SK-N-SH (cell line): ENCODE results near the gene KCTD8. TPM values are rescaled to one million over a fixed set of nuclear protein-coding genes. Genes with fewer than 3 reads are reported as not detected.

Experiments used
- CTCF ChIA-PET: fragments of 300-600, 350-600 bp; formaldehyde crosslinking; extraction: SDS; loops from one replicate; lab custom pipeline; 2021; lab: Yijun Ruan, JAX
- POLR2A ChIA-PET: fragments of 350-600 bp; sonication (Branson Sonifier 250); formaldehyde crosslinking; extraction: SDS; loops from one replicate; lab custom pipeline; 2020; ENCODE audit warnings: antibody characterized with exemption, inconsistent platforms; lab: Yijun Ruan, JAX
- DNase-seq: peaks from one replicate; pipeline ENCODE4 v3.0.0; 2012
- H2AFZ ChIP-seq: fragments of 200-600 bp; sonication (generic); 2 replicates; pipeline ENCODE4 v1.8.1; 2016; ENCODE audit warnings: antibody characterized with exemption, mild to moderate bottlenecking, low read depth
- H3F3A ChIP-seq: fragments of 200-600 bp; sonication (generic); replicated peaks from 2 replicates; pipeline ENCODE3; 2016; ENCODE audit warnings: antibody characterized with exemption, mild to moderate bottlenecking; ENCODE audit not compliant: insufficient read depth
- H3K27ac ChIP-seq, 2 experiments: fragments of 200-500 bp in 1 of 2; fragments of 200-600 bp in 1 of 2; sonication (Bioruptor generic) in 1 of 2; sonication (generic), shearing (Covaris generic) in 1 of 2; 2 replicates each; pipeline versions ENCODE4 v1.5.1 to v1.6.1; 2014 to 2016; ENCODE audit warnings: low read depth in 2 of 2, inconsistent platforms in 1 of 2, low read length in 1 of 2, mild to moderate bottlenecking in 1 of 2, mixed read lengths in 1 of 2
- H3K27me3 ChIP-seq: fragments of 200-600 bp; sonication (generic), shearing (Covaris generic); 2 replicates; pipeline ENCODE4 v1.6.1; 2016; ENCODE audit warnings: mixed run types; ENCODE audit not compliant: insufficient read depth
- H3K36me3 ChIP-seq, 2 experiments: fragments of 200-500 bp in 1 of 2; fragments of 200-600 bp in 1 of 2; sonication (Bioruptor generic) in 1 of 2; sonication (generic) in 1 of 2; replicated peaks in 1 of 2; 2 replicates each; pipeline versions ENCODE3 to v1.5.1; 2014 to 2016; ENCODE audit warnings: low read length in 1 of 2, mild to moderate bottlenecking in 1 of 2; ENCODE audit not compliant: insufficient read depth in 2 of 2, control insufficient read depth in 1 of 2
- H3K4me1 ChIP-seq, 2 experiments: fragments of 200-500 bp in 1 of 2; fragments of 200-600 bp in 1 of 2; sonication (Bioruptor generic) in 1 of 2; sonication (generic), shearing (Covaris generic) in 1 of 2; 2 replicates each; pipeline versions ENCODE4 v1.5.1 to v1.6.1; 2014 to 2016; ENCODE audit warnings: low read depth in 1 of 2, low read length in 1 of 2, mixed run types in 1 of 2; ENCODE audit not compliant: insufficient read depth in 2 of 2, control insufficient read depth in 1 of 2
- H3K4me2 ChIP-seq: fragments of 200-600 bp; sonication (generic), shearing (Covaris generic); 2 replicates; pipeline ENCODE4 v1.6.1; 2017; ENCODE audit warnings: mixed run types
- H3K4me3 ChIP-seq, 2 experiments: fragments of 200-500 bp in 1 of 2; fragments of 200-600 bp in 1 of 2; sonication (Bioruptor generic) in 1 of 2; sonication (generic), shearing (Covaris generic) in 1 of 2; 2 replicates each; pipeline versions ENCODE4 v1.5.1 to v1.8.1; 2014 to 2016; ENCODE audit warnings: low read depth in 2 of 2, inconsistent platforms in 1 of 2, low read length in 1 of 2, mild to moderate bottlenecking in 1 of 2, mixed read lengths in 1 of 2, moderate library complexity in 1 of 2
- H3K79me2 ChIP-seq: fragments of 200-600 bp; sonication (generic); 2 replicates; pipeline ENCODE4 v1.8.1; 2017; ENCODE audit warnings: mild to moderate bottlenecking; ENCODE audit not compliant: insufficient read depth
- H3K9ac ChIP-seq: fragments of 200-600 bp; sonication (generic); 2 replicates; pipeline ENCODE4 v1.6.1; 2017; ENCODE audit warnings: mixed run types
- H3K9me2 ChIP-seq: fragments of 200-600 bp; sonication (generic); 2 replicates; pipeline ENCODE4 v1.6.1; 2017; ENCODE audit warnings: mixed run types
- H3K9me3 ChIP-seq: fragments of 200-600 bp; sonication (generic); 2 replicates; pipeline ENCODE4 v1.6.1; 2017; ENCODE audit warnings: mixed run types, mild to moderate bottlenecking, moderate library complexity
- H4K20me1 ChIP-seq: fragments of 200-600 bp; sonication (generic); 2 replicates; pipeline ENCODE4 v1.6.1; 2017; ENCODE audit warnings: mild to moderate bottlenecking, mixed run types; ENCODE audit not compliant: insufficient read depth
- EP300 ChIP-seq, 2 experiments: IDR thresholded peaks; 2 replicates each; pipeline versions ENCODE4 v1.4.0 to v1.6.1; 2012; ENCODE audit warnings: borderline replicate concordance in 1 of 2, low read depth in 1 of 2, low read length in 1 of 2
- FOXJ3 ChIP-seq: sonication (generic); formaldehyde crosslinking; IDR thresholded peaks from 2 replicates; pipeline ENCODE4 v1.5.1; 2020; ENCODE audit warnings: mild to moderate bottlenecking, missing genetic modification reagents
- FOXM1 ChIP-seq: IDR thresholded peaks from 2 replicates; pipeline ENCODE4 v1.4.0; 2012; ENCODE audit warnings: low read depth, mild to moderate bottlenecking
- MEF2A ChIP-seq: IDR thresholded peaks from 2 replicates; pipeline ENCODE4 v1.4.0; 2012; ENCODE audit warnings: low read depth, borderline replicate concordance
- MXI1 ChIP-seq: IDR thresholded peaks from 2 replicates; pipeline ENCODE4 v1.6.1; 2012; ENCODE audit warnings: mild to moderate bottlenecking, low read depth, low read length, improper control_type of control experiment
- NRF1 ChIP-seq: IDR thresholded peaks from 2 replicates; pipeline ENCODE4 v1.6.1; 2012; ENCODE audit warnings: low read depth, mild to moderate bottlenecking, low read length
- RAD21 ChIP-seq: IDR thresholded peaks from 2 replicates; pipeline ENCODE4 v1.6.1; 2012; ENCODE audit warnings: mild to moderate bottlenecking, low read length
- RFX5 ChIP-seq: IDR thresholded peaks from 2 replicates; pipeline ENCODE4 v1.6.1; 2012; ENCODE audit warnings: mild to moderate bottlenecking, improper control_type of control experiment, low read length
- SMC3 ChIP-seq: IDR thresholded peaks from 2 replicates; pipeline ENCODE4 v1.6.1; 2012; ENCODE audit warnings: low read depth, low read length, improper control_type of control experiment
- TCF12 ChIP-seq: IDR thresholded peaks from 2 replicates; pipeline ENCODE4 v1.4.0; 2012
- WGBS: methylation state at CpG from one replicate; pipeline ENCODE4 v1.1.6; 2017; ENCODE audit warnings: low lambda C conversion rate; 5-methylcytosine and 5-hydroxymethylcytosine counted together
- polyA plus RNA-seq, 3 experiments: library from polyadenylated mRNA; depleted of rRNA; stranded (reverse); fragments of >200 nt; gene quantifications; 2 replicates each; pipeline ENCODE4 v1.2.3, GENCODE V29; 2012
- TF ChIP-seq, protein P1 (sequence below): fragments of 200-600 bp; sonication (generic); IDR thresholded peaks from 2 replicates; pipeline ENCODE4 v1.6.1; 2017; ENCODE audit warnings: antibody characterized with exemption, mild to moderate bottlenecking, moderate library complexity

The KCTD8 gene
- polyA plus RNA-seq, 1 of the 3 experiments (the other 2 are of a cell fraction): not detected

DNA sequence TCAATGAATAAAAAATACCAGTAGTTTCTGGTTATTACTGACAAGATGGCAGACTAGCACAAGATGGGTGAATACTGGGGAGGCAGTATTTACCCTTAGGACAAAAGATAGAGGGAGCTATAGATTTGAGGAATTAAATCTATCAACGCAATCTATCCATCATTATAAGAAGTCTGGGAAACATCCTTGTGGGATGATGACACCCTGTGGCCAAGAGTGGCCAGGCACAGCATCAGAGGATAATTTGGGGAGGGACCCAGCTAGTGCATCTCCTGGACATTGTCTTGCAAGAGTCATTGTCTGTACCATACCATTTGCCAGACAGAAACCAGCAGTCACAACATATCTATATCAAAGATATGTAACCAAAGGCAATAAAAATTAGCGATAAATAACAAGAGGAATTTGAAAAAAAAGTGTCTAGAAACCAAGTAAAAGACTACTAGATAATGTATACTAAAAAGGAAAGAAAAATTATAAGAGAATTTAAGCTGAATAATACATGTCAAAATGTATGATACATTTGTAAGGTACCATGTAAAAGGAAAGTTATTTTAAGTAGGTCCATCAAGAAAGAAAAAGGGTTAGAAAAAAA lies 22.9 kb downstream of the KCTD8 start:
- peak; percentile 2 for DNase-seq
- no peak overlapping the region for H2AFZ ChIP-seq
- no peak overlapping the region for H3K4me2 ChIP-seq
- POLR2A ChIA-PET: no interaction called here
- no peak overlapping the region; a peak in 1 of 4 replicates for H3K4me3 ChIP-seq
- H3K27ac ChIP-seq: no peak overlapping the region
- no peaks in the 10 kb centered on the region for H4K20me1 ChIP-seq
- H3K4me1 ChIP-seq: no peaks in the 10 kb centered on the region
- H3K36me3 ChIP-seq: no peaks in the 10 kb centered on the region
- H3K9ac ChIP-seq: no peak overlapping the region
- H3K9me3 ChIP-seq: no peaks in the 10 kb centered on the region
- CTCF ChIA-PET: interaction anchor here (0.6 to 1.5 kb wide), 9 partner anchors 8 to 1294 kb away, joined by 3 to 5 read pairs (median 3); partner anchors contain the start of gene KCTD8
- no peaks in the 10 kb centered on the region for H3K79me2 ChIP-seq
- H3F3A ChIP-seq: no peaks in the 10 kb centered on the region
- TF ChIP-seq MEF2A (no peak), EP300 (IDR thresholded peaks at IDR 0.05; ENCODE audit: borderline replicate concordance in 1 of 2, low read depth in 1 of 2, low read length in 1 of 2) (no peak), TCF12 (no peak), RAD21 (peak; percentile 60), SMC3 (peak; percentile 19; the same call in 1 of the 2 replicates)
- TF ChIP-seq, protein P1, sequence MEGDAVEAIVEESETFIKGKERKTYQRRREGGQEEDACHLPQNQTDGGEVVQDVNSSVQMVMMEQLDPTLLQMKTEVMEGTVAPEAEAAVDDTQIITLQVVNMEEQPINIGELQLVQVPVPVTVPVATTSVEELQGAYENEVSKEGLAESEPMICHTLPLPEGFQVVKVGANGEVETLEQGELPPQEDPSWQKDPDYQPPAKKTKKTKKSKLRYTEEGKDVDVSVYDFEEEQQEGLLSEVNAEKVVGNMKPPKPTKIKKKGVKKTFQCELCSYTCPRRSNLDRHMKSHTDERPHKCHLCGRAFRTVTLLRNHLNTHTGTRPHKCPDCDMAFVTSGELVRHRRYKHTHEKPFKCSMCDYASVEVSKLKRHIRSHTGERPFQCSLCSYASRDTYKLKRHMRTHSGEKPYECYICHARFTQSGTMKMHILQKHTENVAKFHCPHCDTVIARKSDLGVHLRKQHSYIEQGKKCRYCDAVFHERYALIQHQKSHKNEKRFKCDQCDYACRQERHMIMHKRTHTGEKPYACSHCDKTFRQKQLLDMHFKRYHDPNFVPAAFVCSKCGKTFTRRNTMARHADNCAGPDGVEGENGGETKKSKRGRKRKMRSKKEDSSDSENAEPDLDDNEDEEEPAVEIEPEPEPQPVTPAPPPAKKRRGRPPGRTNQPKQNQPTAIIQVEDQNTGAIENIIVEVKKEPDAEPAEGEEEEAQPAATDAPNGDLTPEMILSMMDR: peak; percentile 63
- 7% methylated on average over 2 of the region's 2 CpGs for WGBS
- H3K9me2 ChIP-seq: no peaks in the 10 kb centered on the region
- no peaks in the 10 kb centered on the region for H3K27me3 ChIP-seq

DNA sequence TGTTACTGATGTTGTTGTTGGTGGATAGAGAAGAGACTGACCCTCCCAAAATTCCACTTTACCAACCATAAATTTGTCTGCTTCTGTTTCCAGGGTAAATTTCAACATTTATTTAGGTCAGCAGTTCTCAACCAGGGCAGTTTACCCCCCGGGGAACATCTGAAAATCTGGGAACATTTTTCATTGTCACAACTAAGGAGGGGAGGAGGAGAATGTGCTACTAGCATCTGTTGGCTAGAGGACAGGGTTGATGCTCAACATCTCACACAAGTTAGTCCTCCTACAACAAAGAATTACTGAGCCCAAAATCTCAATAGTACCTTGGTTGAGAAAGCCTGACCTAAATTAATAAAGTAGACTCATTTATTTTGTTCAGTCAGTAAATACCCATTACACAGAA lies 25.7 kb downstream of the KCTD8 start:
- no peak overlapping the region for H3K27ac ChIP-seq
- TF ChIP-seq FOXM1: no peak
- TF ChIP-seq RFX5: no peak
- no peak for TF ChIP-seq NRF1
- TF ChIP-seq FOXJ3 (CRISPR knock-in tag): no peak
- no peak for TF ChIP-seq MXI1
- TF ChIP-seq, all 33 proteins: peak for 0
- H3K9me2 ChIP-seq: no peaks in the 10 kb centered on the region
- no peak overlapping the region for H3K9ac ChIP-seq
- H3K36me3 ChIP-seq: no peaks in the 10 kb centered on the region
- H3K27me3 ChIP-seq: no peaks in the 10 kb centered on the region
- H3F3A ChIP-seq: no peaks in the 10 kb centered on the region
- no peaks in the 10 kb centered on the region for H3K79me2 ChIP-seq
- no peak for DNase-seq
- no peaks in the 10 kb centered on the region for H3K4me1 ChIP-seq
- no peak overlapping the region for H3K4me2 ChIP-seq
- ChIA-PET POLR2A (no interaction called here), CTCF (interaction anchor here (2.1 kb wide), 1 partner anchor 25 kb away, joined by 6 read pairs; the partner anchor contains the start of gene KCTD8)
- H3K9me3 ChIP-seq: no peaks in the 10 kb centered on the region
- no peaks in the 10 kb centered on the region for H4K20me1 ChIP-seq
- no peak overlapping the region for H3K4me3 ChIP-seq
- WGBS: 0% methylated on average over 1 of the region's 1 CpG
- no peak overlapping the region for H2AFZ ChIP-seq
